22Rv1 (cell line): ENCODE results near the gene FGD1.

Source experiments
- ZFX ChIP-seq: fragments of 450-650 bp; IDR thresholded peaks from 2 replicates; pipeline ENCODE4 v1.6.1; 2017; ENCODE audit warnings: antibody characterized with exemption, borderline replicate concordance
- TF ChIP-seq, protein P1 (sequence below): fragments of 450-650 bp; IDR thresholded peaks from 2 replicates; pipeline ENCODE4 v1.5.1; 2017; ENCODE audit warnings: mild to moderate bottlenecking

DNA sequence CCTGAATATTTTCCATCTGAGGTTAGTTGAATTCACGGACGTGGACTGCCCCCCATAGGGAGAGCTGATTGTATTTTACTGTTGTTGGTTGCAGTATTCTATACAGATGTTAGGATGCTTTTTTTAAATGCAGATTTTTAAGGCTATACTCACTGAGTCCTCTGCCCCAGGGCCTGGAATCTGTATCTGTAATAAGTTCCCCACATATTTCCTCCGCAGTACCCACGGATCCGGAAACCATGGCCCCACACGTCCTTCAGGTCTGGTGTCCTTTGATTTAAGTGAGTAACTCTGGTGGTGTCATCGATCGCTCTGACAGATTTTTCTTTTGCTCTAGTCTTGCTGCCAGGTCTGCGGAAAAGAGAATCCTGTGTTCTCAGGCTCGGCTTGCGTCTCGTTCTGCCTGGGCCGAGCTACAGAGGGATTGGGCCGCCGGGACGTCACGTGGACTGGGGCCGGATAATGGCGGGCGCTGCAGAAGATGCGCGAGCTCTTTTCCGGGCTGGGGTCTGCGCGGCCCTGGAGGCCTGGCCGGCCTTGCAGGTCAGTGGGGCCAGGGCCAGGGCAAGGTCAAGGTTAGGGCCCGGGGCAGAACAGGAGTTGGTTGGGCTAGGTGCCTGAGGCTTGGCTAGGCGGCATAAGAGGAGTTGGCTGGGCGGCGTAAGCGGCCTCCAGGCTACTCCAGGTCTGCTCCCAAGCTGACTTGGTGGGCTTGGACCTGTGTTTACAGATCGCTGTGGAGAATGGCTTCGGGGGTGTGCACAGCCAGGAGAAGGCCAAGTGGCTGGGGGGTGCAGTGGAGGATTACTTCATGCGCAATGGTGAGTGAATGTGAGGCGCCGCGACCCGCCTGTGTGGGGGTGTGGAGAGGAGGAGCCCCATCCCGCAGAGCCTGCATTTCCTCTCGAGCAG lies 55.8 kb downstream of the FGD1 start, which contains the start of gene TSR2:
- TF ChIP-seq, protein P1, sequence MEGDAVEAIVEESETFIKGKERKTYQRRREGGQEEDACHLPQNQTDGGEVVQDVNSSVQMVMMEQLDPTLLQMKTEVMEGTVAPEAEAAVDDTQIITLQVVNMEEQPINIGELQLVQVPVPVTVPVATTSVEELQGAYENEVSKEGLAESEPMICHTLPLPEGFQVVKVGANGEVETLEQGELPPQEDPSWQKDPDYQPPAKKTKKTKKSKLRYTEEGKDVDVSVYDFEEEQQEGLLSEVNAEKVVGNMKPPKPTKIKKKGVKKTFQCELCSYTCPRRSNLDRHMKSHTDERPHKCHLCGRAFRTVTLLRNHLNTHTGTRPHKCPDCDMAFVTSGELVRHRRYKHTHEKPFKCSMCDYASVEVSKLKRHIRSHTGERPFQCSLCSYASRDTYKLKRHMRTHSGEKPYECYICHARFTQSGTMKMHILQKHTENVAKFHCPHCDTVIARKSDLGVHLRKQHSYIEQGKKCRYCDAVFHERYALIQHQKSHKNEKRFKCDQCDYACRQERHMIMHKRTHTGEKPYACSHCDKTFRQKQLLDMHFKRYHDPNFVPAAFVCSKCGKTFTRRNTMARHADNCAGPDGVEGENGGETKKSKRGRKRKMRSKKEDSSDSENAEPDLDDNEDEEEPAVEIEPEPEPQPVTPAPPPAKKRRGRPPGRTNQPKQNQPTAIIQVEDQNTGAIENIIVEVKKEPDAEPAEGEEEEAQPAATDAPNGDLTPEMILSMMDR, result no peak
- no peak for TF ChIP-seq ZFX
